Small intestine (tissue), 7 donors: Measurements from ENCODE around the gene GLDN. TPM values are rescaled to one million over a fixed set of nuclear protein-coding genes. Genes with fewer than 3 reads are reported as not detected.

Source experiments
- DNase-seq, 2 donors: peaks; one replicate each; pipeline versions ENCODE4 v3.0.0 to v3.0.0-alpha.2; 2013
- FAIRE-seq: peaks from 2 replicates; lab custom pipeline; 2012; peaks lifted over from hg19 to GRCh38; lab: Jason Lieb, UNC
- H3K27ac ChIP-seq, 3 donors: one replicate each; pipeline ENCODE4 v1.5.1; 2013; ENCODE audit warnings: low read length in 2 of 3, mild to moderate bottlenecking in 2 of 3, control low read depth in 1 of 3, inconsistent platforms in 1 of 3, low read depth in 1 of 3, moderate library complexity in 1 of 3
- H3K27me3 ChIP-seq, 3 donors: one replicate each; pipeline ENCODE4 v1.6.1; 2013; ENCODE audit warnings: low read length in 3 of 3, inconsistent platforms in 1 of 3; ENCODE audit not compliant: control insufficient read depth in 3 of 3, insufficient read depth in 3 of 3
- H3K36me3 ChIP-seq, 3 donors: one replicate each; pipeline ENCODE4 v1.6.1; 2013; ENCODE audit warnings: low read length in 3 of 3, inconsistent platforms in 1 of 3, low read depth in 1 of 3, mild to moderate bottlenecking in 1 of 3, moderate library complexity in 1 of 3; ENCODE audit not compliant: control insufficient read depth in 3 of 3, insufficient read depth in 2 of 3
- H3K4me1 ChIP-seq, 3 donors: one replicate each; pipeline ENCODE4 v1.6.1; 2013; ENCODE audit warnings: low read length in 2 of 3, inconsistent platforms in 1 of 3, low read depth in 1 of 3, mild to moderate bottlenecking in 1 of 3, moderate library complexity in 1 of 3; ENCODE audit not compliant: control insufficient read depth in 3 of 3, insufficient read depth in 2 of 3
- H3K4me3 ChIP-seq, 3 donors: one replicate each; pipeline ENCODE4 v1.5.1; 2013; ENCODE audit warnings: low read length in 3 of 3, control low read depth in 1 of 3, inconsistent platforms in 1 of 3, low read depth in 1 of 3, mild to moderate bottlenecking in 1 of 3, moderate library complexity in 1 of 3
- H3K9me3 ChIP-seq, 2 donors: one replicate each; pipeline ENCODE4 v1.6.1; 2013; ENCODE audit warnings: low read depth in 1 of 2, low read length in 1 of 2; ENCODE audit not compliant: control insufficient read depth in 2 of 2, insufficient read depth in 1 of 2
- WGBS, 3 donors: extraction: QIAGEN DNeasy Blood & Tissue Kit; methylation state at CpG; one replicate each; pipeline ENCODE4 v1.1.7; 2013; 5-methylcytosine and 5-hydroxymethylcytosine counted together
- polyA plus RNA-seq, 4 donors: library from polyadenylated mRNA; stranded (reverse) in 3 of 4; unstranded in 1 of 4; fragments of 200-250 nt in 3 of 4; fragments of 120-200 nt in 1 of 4; gene quantifications; one replicate each; pipeline versions ENCODE4 v1.2.1 to v1.2.3, GENCODE V29; 2013
- donor health status: healthy with polysubstance abuse.
- donor health status: control.
- donor health status: control.
- donor health status: Bipolar disorder and iron deficiency.
- donor health status: healthy.

Gene GLDN
- polyA plus RNA-seq, 4 donors: 0.43 to 0.87 (median 0.81) TPM; not detected in 1

GRCh38 chr15:51368751-51369450 is 27.4 kb downstream of the GLDN start:
- DNase-seq: no peak
- Histone ChIP-seq H3K27me3 (no peaks in the 10 kb centered on the region), H3K9me3 (no peaks in the 10 kb centered on the region), H3K36me3 (no peaks in the 10 kb centered on the region), H3K4me1 (peaks cover 0 to 3% (median 0%) of the 10 kb centered on the region in 3 donors), H3K27ac (no peak overlapping the region), H3K4me3 (no peak overlapping the region)
- 65 to 73% (median 69%) methylated on average over 3 of the region's 3 CpGs for WGBS, 3 donors
- FAIRE-seq: no peak

- H3K36me3 ChIP-seq: no peaks in the 10 kb centered on the region
- no peak overlapping the region for H3K27ac ChIP-seq
- DNase-seq (no peak), FAIRE-seq (no peak)
- no peaks in the 10 kb centered on the region for H3K9me3 ChIP-seq
- H3K27me3 ChIP-seq: no peaks in the 10 kb centered on the region
- H3K4me3 ChIP-seq: no peak overlapping the region
- peaks cover 0 to 3% (median 0%) of the 10 kb centered on the region in 3 donors for H3K4me1 ChIP-seq
- 83 to 91% (median 90%) methylated on average over 1 of the region's 1 CpG for WGBS, 3 donors
These were observed 28.0 kb downstream of the GLDN start for GRCh38 chr15:51369451-51369761.

GRCh38 chr15:51371266-51371665 is 29.8 kb downstream of the GLDN start:
- no peak for DNase-seq
- H3K36me3 ChIP-seq: no peaks in the 10 kb centered on the region
- no peak for FAIRE-seq
- no peaks in the 10 kb centered on the region for H3K9me3 ChIP-seq
- no peak overlapping the region for H3K4me3 ChIP-seq
- H3K27me3 ChIP-seq: no peaks in the 10 kb centered on the region
- peaks cover 0 to 3% (median 0%) of the 10 kb centered on the region in 3 donors for H3K4me1 ChIP-seq
- no peak overlapping the region for H3K27ac ChIP-seq
- 70 to 90% (median 76%) methylated on average over 1 of the region's 1 CpG for WGBS, 3 donors

- Histone ChIP-seq H3K4me3 (no peak overlapping the region), H3K9me3 (no peaks in the 10 kb centered on the region), H3K36me3 (no peaks in the 10 kb centered on the region), H3K4me1 (no peaks in the 10 kb centered on the region), H3K27ac (no peak overlapping the region), H3K27me3 (no peaks in the 10 kb centered on the region)
- FAIRE-seq (no peak), DNase-seq (no peak)
These were observed 32.7 kb downstream of the GLDN start for GRCh38 chr15:51374131-51374530.

- no peaks in the 10 kb centered on the region for H3K4me1 ChIP-seq
- no peak overlapping the region for H3K4me3 ChIP-seq
- no peaks in the 10 kb centered on the region for H3K9me3 ChIP-seq
- WGBS, 3 donors: 56 to 80% (median 60%) methylated on average over 3 of the region's 3 CpGs
- no peaks in the 10 kb centered on the region for H3K36me3 ChIP-seq
- no peak overlapping the region for H3K27ac ChIP-seq
- FAIRE-seq (no peak), DNase-seq (no peak)
- no peaks in the 10 kb centered on the region for H3K27me3 ChIP-seq
These were observed 34.6 kb downstream of the GLDN start for GRCh38 chr15:51375966-51376640.

GRCh38 chr15:51377038-51377786 is 35.8 kb downstream of the GLDN start:
- no peak overlapping the region for H3K4me3 ChIP-seq
- no peaks in the 10 kb centered on the region for H3K36me3 ChIP-seq
- H3K27ac ChIP-seq: no peak overlapping the region
- H3K4me1 ChIP-seq: no peaks in the 10 kb centered on the region
- H3K27me3 ChIP-seq: no peaks in the 10 kb centered on the region
- DNase-seq (no peak), FAIRE-seq (no peak)
- no peaks in the 10 kb centered on the region for H3K9me3 ChIP-seq
- 84 to 91% (median 90%) methylated on average over 15 of the region's 15 CpGs for WGBS, 3 donors

GRCh38 chr15:51378406-51378805 is 37.0 kb downstream of the GLDN start:
- H3K9me3 ChIP-seq: no peaks in the 10 kb centered on the region
- 78 to 90% (median 83%) methylated on average over 4 of the region's 4 CpGs for WGBS, 3 donors
- FAIRE-seq: no peak

GRCh38 chr15:51379390-51379789 is 37.9 kb downstream of the GLDN start:
- WGBS, 3 donors: 64 to 68% (median 66%) methylated on average over 4 of the region's 4 CpGs

More at GRCh38 chr15:51378406-51378805, 37.0 kb downstream of the GLDN start:
- DNase-seq: no peak
- Histone ChIP-seq H3K4me3 (no peak overlapping the region), H3K27ac (no peak overlapping the region), H3K36me3 (no peaks in the 10 kb centered on the region), H3K4me1 (no peaks in the 10 kb centered on the region), H3K27me3 (peaks cover 0 to 4% (median 0%) of the 10 kb centered on the region in 3 donors)

More at GRCh38 chr15:51379390-51379789, 37.9 kb downstream of the GLDN start:
- no peak overlapping the region for H3K4me3 ChIP-seq
- DNase-seq: no peak
- H3K9me3 ChIP-seq: no peaks in the 10 kb centered on the region
- no peaks in the 10 kb centered on the region for H3K4me1 ChIP-seq
- FAIRE-seq: no peak
- no peaks in the 10 kb centered on the region for H3K36me3 ChIP-seq
- H3K27ac ChIP-seq: no peak overlapping the region
- peaks cover 0 to 4% (median 0%) of the 10 kb centered on the region in 3 donors for H3K27me3 ChIP-seq
